GM18508 (cell line): ENCODE data around the gene ZSCAN9.
A peak's percentile ranks its signal among the peaks of the same experiment; 100 is the strongest.

Experiments used
- ATAC-seq: cut with Tn5 transposase; IDR thresholded peaks from one replicate; pipeline ENCODE4 v1.9.1; 2021; ENCODE audit warnings: moderate number of reproducible peaks; ENCODE audit not compliant: insufficient read depth, unreplicated experiment

Gene ZSCAN9

GRCh38 chr6:28225056-28225834 lies at the start of gene ZSCAN9:
Gene ZSCAN9, plus strand, starts transcription at chr6:28225275. Its CDS starts 1,810 bp downstream, at chr6:28227085.
- ATAC-seq, result peak; percentile 67

GRCh38 chr6:28176373-28176772 lies 48.7 kb upstream of the ZSCAN9 start:
- ATAC-seq, result no peak

DNA sequence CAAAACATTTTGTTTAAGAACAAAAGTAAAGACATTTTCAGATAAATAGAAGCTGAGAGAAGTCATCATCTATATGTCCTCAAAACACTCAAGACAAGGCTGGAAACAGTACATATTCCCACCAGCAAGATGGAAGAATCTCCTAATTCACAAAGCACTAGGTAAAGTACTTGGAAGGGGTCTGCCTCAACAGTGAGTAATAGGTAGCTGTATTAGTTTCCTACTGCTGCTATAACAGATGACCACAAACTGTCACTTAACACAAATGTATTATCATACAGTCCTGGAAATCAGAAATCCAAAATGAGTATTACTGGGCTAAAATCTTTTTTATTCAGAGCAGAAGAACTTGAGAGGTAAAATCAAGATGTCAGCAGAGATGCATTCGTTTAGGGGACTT lies 42.8 kb upstream of the ZSCAN9 start:
- ATAC-seq, result no peak

DNA sequence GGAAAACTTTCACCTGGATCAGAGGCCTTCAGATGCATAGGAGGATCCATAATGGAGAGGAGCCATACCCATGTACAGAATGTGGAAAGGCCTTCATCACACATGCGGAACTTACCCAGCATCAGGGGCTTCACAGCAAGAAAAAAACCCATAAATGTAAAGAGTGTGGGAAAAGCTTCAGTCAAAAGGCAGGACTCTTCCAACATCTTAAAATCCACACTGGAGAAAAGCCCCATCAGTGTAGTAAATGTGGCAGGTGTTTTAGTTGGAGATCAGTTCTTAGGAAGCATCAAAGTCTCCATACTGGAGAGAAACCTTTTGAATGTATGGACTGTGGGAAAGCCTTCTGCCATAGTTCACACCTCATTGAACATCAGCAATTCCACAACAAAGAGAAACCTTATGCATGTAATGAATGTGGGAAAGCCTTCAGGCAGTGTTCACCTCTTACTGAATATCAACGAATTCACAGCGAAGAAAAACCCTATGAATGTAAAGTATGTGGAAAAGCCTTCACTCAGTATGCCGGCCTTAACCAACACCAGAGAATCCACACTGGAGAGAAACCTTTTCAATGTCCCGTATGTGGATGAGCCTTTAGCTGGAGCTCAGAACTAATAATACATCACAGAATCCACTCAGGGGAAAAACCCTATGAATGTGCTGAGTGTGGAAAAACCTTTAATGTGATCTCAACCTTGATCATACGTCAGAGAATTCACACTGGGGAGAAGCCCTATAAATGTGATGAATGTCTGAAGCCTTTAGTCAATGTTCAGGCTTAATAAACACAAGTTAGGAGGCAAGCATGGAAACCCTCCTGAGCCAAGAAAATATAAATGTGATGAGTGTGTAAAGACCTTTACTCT lies 36.7 kb upstream of the ZSCAN9 start:
- ATAC-seq, result no peak

GRCh38 chr6:28200020-28200419 lies 25.1 kb upstream of the ZSCAN9 start:
- no peak for ATAC-seq

DNA sequence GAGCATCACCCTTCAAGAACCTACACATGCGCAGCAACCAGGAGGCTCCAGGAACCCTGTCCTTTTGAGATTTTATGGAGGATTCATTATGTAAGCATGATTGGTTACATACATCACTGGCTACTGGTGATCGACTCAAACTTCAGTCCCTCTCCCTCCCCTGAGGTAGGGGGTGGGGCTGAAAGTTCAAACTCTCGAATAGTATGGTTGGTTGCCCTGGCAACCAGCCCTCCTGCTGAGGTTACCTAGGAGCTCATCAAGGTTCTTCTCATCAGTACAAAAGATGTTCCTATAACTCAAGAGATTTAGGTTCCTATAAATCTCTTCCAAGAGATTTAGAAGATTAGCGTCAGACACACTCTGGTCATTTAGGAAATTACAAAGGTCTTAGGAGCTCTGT lies 21.9 kb upstream of the ZSCAN9 start:
- ATAC-seq, result no peak

DNA sequence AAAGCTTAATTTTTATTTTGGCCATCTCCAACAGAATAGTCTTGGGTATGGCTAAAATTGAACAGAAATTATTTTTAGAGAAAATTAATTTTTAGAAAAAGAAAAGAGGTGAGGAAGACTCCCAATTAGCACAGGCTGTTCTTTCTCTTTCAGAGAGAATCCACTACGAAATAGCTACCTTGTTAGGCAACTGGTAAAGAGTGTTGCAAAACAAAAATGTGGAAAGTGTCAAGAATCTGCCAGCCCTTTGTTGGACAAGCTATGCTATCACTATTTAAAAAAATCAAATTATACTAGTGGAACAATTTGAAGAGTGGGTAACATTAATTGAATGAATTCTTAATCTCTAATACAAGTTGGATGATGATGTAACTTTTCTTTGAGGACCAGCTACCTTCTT lies 19.2 kb upstream of the ZSCAN9 start:
- no peak for ATAC-seq

GRCh38 chr6:28206527-28206926 lies 18.5 kb upstream of the ZSCAN9 start:
- ATAC-seq, result no peak

DNA sequence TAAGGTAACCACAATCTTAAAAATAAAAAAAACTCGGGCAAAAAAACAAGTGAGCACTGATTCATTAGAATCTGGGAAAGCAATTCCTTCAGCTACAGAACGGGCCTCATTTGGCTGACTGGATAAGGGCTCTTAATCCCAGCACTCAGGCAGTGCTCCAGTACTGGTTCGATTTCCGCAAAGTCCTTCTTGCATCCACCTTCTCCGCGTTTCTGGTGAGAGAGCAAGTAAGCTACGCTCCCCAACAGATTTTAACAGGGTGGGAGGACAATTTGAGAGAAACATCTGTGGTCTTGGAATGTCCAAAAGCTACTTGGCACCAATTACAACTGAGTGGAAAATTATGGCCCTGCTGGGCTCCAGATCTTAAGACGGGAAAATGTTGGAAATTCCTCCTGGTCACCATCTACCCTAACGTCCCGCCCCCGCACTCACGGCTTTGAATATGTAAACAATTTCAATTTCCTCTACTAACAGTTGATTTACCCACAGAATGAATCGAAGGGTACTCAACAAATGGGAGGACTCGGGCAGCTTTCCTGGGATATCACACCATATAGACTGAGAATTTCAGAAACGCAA lies 18.1 kb upstream of the ZSCAN9 start:
- no peak for ATAC-seq

DNA sequence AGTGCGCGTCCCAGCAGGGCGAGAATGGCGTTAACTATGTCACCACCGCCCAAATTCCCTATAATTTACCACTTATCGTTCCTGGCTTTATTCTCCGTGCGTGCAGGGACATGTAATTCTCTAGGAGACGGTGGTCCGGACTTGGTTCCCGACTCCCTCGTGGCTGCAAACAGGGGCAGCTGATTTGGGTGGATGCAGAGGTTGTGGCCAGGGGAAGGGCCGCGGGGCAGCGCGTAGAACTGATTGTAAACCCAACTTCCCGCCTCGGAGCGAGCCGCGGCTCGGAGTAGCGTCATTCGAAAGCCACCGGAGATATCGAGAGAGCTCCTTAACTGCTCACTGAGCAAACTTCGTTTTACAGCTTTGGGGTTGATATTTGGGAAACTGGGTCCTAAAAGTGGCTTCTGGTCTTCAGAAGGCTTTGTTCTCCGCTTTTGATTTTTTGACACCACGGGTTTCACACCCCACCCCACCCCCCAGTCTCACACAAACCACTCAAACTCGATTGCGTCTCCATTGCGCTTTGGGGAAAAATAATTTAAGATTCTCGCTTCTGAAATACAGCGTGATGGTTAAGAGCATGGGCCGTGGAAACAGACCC lies 17.5 kb upstream of the ZSCAN9 start:
- no peak for ATAC-seq

- no peak for ATAC-seq
Measured at GRCh38 chr6:28208111-28208659, 16.9 kb upstream of the ZSCAN9 start.

- ATAC-seq, result no peak
Measured at GRCh38 chr6:28209753-28210535, 15.1 kb upstream of the ZSCAN9 start.

- ATAC-seq, result no peak
Measured at GRCh38 chr6:28211840-28212509, 13.1 kb upstream of the ZSCAN9 start.

- ATAC-seq, result no peak
Measured at GRCh38 chr6:28212510-28213212, 12.4 kb upstream of the ZSCAN9 start.

- no peak for ATAC-seq
Measured at GRCh38 chr6:28213213-28213523, 11.9 kb upstream of the ZSCAN9 start.

- ATAC-seq, result no peak
Measured at GRCh38 chr6:28215425-28215824, 9.7 kb upstream of the ZSCAN9 start.

DNA sequence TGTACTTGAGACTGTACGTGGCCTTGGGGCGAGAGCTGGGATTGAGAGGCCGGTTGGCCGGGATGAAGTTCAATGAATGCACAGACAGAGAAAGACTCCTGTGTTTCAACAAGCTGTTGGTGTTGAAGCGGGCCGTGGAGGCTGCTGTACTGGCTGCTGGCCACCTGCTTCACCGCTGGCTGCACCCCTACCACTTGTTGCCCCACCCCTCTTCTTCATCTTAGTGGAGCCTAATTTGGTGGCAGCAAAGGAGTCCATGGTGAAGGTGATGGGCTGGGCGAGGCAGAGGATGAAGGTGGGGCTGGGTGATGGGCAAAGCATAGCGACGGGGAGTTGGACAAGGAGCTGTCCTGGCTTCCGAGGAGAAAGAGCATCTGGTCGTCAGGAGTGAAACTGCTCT lies 7.2 kb upstream of the ZSCAN9 start:
- no peak for ATAC-seq

DNA sequence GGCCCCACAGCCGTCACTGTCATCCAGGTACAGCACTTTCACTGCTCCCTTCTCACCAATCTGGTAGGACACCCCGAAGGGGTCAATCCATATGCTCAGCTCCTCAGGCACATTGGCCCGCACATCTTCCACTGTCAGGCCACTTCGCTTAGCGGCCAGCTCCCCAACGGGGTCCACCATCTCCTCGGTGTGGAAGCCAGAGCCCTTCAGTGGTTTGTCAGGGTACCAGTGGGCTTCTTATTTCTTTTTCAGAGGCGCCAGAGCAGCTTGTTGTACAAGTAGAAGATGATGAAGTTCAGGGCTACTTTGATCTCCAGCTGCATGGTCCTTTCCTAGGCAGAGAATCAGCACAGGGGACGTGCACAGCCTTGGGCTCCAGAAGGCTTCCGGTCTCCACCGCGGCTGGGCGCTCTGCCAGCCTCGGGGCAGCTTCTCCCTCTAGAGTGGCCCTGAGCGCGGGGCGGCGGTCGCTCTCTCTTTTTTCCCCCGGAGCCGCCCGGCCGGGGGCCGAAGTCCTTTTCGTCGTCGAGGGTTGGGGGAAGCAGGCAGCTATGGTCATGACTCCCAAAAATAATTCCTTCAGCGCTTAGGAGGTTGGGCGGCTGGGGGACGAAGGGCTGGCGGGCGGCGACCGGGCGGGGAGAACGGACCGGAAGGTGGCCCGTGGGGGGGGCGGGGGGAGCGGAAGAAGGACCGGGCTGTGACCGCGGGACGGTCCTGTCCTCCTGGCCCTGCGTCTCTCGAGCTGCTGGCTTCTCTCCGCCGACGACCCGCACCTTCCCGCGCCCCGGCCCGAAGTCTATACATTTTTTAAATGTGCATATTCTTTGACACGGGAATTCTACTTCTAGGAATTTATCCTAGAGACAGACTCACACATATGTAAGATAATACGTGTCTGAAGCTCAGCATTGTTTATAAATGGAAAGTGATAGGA lies 6.5 kb upstream of the ZSCAN9 start:
- no peak for ATAC-seq
